Tibial nerve (tissue), 3 donors: Measurements from ENCODE around the gene PLXNA4.

Experiments used
- CTCF ChIP-seq, 5 experiments: fragments of 200-600 bp in 3 of 5; fragments of 450-650 bp in 2 of 5; sonication (generic) in 3 of 5; IDR thresholded peaks; one replicate each; pipeline ENCODE4 v1.5.1; 2016 to 2019; ENCODE audit warnings: antibody characterized with exemption in 5 of 5, mild to moderate bottlenecking in 3 of 5, moderate library complexity in 2 of 5
- POLR2A ChIP-seq, 2 donors: fragments of 450-650 bp; IDR thresholded peaks; one replicate each; pipeline ENCODE4 v1.6.1; 2017; ENCODE audit warnings: antibody characterized with exemption in 2 of 2, mild to moderate bottlenecking in 2 of 2, moderate library complexity in 2 of 2

GRCh38 chr7:132197772-132198171 lies 378.5 kb downstream of the PLXNA4 start:
- no peak for TF ChIP-seq POLR2A (IDR thresholded peaks at IDR 0.05)
- TF ChIP-seq CTCF (IDR thresholded peaks at IDR 0.05) = no peak
